Embryonic facial prominence (tissue), 1 donor: ENCODE data around the gene CTDNEP1.

Source experiments
- DNase-seq: peaks from one replicate; pipeline ENCODE4 v3.0.0-alpha.2; 2016; ENCODE audit errors: extremely low spot score

Gene CTDNEP1

DNA sequence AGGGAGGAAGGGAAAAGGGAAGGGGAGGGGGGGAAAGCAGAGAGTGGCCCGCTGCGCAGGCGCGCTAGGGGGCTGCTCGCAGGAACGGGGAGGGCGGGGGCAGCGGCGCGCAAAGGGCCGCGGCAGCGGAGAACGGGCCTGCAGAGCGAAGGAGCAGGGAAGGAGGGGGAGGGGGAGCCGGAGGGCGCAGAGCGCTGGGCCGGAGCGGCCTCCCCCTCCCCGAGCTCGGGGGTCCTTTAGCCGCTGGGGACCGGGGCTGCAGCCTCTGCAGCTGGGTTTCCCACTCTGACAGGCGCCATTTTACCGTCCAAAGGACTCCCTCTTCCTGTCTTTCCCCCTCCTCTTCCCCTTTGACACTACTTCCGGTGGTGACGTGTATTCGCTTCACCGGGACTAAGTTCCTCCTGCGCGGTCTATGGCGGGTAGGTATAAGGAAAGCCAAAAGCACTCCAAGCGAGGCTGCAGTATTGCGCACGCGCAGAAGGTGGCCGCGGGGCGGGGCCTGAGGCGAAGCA lies at the start of gene CTDNEP1:
Gene CTDNEP1 (minus strand): TSS at position 74 of the 515 bp plus-strand sequence. CDS start 438 bp downstream, outside the sequence.
- DNase-seq, result peak; percentile 99

DNA sequence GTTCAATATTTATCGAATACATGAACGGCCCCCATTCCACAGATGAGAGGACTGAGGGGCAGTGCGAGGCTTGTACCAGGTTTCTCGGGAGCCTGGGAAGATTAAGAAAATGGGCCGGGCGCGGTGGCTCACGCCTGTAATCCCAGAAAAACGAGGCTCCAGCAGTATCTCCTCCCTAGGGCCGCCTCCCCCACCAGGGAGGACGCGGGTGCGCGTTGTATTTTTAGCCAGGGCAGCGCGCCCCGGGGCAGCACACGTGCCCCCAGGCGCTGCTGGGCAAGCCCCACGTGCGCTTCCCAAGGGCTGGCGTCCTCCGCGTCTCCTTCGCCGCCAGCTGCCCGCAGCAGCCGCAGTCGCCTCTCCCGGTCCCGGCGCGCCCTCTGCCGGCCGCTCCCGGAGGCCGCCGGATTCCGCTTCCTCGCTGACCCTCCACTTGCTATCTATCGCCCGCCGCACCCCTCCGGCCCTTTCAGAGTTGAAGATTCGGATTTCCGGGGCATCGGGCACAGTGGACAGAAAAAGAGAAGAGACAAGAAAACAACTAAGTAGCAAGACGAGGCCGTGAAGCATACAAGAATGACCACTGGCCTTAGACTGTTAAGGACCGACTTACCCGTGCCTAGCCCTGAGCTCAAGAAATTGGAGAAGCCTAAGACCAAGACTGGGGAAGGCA lies 44.8 kb upstream of the CTDNEP1 start:
- peak; percentile 48 for DNase-seq

DNA sequence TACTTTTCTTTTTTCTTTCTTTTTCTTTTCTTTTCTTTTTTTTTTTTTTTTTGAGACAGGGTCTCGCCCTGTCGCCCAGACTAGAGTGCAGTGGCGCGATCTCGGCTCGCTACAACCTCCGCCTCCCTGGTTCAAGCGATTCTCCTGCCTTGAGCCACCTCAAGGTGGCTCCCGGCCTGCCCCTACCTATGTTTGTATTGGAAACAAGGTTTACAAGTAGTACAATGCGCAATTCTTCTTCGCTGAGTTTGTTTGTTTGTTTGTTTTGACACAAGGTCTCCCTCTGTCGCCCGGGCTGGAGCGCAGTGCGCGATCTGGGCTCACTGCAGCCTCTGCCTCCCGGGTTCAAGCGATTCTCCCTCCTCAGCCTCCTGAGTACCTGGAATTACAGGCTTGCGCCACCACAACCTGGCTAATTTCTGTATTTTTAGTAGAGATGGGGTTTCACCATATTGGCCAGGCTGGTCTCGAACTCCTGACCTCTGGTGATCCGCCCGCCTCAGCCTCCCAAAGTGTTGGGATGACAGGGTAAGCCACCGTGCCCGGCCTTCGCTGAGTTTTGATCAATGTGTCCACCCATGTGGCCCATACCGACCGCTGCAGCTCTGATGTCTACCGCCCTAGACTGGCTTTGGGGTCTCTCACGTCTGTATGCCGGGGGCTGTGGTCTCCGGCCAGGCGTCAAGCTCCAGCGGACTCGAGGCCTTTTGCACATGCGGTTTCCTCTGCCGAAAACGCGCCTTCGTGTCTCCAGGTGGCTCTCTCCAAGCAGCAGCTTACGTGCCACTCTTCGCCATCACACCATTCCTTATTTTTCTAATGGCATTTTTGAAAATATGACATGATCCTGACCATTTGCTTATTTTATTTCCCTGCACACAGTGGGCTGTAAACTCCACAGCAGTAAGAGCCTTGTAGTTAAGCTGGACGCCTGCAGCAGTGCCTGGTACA lies 44.0 kb upstream of the CTDNEP1 start:
- no peak for DNase-seq

DNA sequence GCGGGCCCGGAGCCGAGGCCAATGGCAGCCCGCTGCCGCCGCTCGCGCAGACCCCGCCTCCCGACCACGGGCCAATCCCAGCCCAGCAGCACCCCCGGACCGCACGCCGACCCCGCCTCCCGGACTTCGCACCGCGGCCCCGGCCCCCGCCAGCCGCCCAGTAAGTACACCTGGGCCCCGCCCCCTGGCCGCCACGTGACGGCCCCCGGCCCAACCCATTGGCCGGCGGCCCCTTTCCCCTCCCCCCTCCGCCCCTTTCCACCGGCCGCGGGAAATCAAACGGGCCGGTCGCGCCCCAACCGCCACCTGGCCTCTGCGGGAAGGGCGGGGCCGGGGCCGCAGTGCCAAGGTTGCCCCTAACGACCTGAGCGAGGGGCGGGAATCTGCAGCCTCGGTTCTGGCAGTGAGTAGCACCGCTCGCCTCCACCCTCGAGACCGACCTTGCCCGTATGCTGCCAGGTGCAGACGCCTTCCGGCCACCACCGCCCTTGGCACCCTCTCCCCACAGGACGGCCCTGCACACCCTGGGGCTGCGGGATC lies 43.1 kb upstream of the CTDNEP1 start, which contains the start of gene YBX2:
Gene YBX2 (minus strand): TSS at position 26 of the 540 bp plus-strand sequence. CDS start 139 bp downstream, outside the sequence.
- DNase-seq, result no peak

DNA sequence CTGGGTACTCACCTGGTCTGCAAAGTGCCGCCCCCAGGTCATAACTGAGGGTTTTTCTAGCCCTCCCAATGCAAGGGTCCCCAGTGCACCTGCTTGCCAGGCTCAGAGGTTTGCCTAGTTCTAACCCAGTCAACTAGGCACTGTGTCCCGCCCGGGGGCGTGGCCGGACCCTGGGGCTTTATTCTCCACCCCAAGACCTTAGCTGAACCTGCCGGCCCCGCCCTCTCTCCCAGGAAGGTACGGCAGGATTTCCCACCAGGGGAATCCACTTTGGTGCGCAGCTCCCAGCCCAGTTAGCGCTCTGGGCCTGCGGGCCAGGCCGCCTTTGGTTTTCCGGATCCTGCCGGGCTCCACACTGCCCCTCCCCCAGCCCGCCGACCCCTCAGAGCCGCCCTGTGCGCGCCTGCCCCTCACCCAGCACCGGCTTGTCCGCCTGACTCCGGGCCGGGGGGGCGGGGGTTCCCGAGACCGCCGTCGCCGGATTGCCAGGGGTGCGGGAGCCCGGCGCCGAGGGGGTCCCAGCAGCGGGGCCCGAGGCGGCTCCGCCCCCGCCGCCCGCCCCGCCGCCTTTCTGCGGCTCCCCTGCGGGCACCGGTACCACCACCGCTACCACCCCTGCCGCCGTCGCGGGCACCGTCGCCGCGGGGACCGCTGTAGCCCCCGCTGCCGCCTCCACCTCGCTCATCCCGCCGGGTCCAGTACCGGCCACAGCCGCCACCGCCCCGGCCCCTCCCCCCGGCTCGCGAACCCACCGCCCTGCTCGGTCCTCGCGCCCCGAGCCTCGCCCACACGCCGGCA lies 42.5 kb upstream of the CTDNEP1 start:
- DNase-seq, result no peak

DNA sequence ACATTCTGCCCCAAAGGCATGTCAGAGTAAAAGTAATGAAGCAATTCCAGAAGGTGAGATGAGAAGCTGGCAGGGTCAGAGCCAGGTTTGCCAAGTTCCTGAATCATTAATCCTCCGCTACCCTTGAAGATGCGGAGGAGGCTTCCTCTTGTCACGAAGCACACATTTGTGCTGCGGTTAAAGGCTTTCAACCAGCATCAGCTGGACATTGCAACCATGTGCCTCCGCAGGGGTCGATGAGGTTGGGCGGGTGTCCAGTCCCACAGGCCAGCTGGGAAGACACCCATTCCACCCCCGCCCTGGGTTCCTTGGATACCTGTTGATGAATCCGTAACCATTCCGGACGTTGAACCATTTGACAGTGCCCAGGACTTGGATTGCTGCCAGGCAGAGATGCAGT lies 41.6 kb upstream of the CTDNEP1 start:
- no peak for DNase-seq

DNA sequence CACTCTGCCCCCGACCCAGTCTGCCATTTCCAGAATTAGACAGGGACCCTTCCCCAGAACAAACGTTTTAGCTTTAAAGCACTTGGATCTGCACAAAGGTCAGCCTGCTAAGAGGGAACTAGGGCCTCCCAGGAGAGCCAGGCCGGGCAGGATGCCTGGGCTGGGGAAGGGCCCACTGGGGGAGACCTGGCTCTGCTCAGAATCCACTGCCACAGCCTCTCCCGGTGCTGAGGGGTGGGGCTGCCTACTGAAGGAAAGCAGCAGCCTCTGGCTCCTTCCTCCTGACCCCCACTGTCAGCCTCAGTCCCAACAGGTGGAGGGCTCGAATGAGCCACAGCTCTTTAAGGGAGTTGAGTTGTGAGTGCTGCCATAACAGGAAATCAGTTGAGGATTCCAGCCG lies 41.2 kb upstream of the CTDNEP1 start:
- no peak for DNase-seq

DNA sequence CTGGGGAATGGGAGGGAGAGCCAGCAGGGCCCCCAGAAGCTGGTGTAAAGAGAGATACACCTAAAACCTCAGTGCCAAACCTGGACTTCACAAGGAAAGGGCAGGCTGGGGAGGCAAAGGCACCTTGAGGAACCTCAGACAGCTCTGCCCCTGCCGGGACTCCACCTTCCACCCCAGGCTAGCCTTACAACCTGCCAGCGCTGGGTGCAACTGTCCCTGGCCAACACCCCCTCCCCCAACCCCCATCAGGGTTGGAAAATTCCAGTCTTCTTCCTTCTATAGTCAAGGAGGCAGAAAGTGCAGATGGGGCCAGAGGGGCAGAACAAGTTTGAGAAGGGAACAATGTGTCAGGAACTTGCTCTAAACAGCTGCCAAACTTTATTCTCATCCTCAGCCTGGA lies 40.7 kb upstream of the CTDNEP1 start:
- no peak for DNase-seq

DNA sequence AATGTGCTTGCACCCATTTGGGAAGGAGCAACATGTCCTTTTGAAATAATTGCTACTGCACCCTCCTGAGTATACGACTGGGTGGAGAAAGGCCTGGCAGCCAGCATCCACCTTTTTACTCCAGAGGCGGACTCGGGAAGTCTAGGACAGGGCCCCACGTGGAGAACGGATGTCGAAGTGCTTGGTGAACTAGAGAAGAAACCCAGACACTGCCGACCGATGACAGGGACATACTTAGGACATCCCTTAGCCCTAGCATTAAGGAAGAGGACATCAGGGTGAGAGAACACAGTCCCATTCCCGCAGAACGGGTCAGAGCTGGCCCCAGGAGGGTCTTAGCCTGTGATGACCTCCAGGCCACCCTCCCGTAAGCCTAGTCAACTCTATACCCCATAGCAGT lies 39.2 kb upstream of the CTDNEP1 start:
- DNase-seq, result no peak

DNA sequence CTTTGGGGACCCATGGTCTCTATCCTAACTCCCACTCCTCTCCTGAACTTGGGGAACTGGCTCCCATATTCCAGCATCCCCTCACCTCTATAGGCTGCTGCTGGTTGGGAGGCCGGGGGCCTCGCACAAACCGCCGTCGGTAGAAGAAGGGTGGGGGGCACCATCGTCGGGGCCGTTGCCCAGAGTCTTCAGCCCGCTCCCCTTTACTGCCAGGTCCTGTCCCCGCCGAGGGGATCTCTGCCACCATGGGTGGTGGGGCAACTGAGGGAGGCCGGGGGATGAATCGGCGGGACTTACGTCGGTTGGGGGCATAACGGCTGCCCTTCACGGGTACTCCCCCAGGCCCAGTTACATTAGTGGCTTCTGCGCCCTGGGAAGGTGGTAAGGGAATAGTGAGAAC lies 38.6 kb upstream of the CTDNEP1 start:
- DNase-seq, result no peak

DNA sequence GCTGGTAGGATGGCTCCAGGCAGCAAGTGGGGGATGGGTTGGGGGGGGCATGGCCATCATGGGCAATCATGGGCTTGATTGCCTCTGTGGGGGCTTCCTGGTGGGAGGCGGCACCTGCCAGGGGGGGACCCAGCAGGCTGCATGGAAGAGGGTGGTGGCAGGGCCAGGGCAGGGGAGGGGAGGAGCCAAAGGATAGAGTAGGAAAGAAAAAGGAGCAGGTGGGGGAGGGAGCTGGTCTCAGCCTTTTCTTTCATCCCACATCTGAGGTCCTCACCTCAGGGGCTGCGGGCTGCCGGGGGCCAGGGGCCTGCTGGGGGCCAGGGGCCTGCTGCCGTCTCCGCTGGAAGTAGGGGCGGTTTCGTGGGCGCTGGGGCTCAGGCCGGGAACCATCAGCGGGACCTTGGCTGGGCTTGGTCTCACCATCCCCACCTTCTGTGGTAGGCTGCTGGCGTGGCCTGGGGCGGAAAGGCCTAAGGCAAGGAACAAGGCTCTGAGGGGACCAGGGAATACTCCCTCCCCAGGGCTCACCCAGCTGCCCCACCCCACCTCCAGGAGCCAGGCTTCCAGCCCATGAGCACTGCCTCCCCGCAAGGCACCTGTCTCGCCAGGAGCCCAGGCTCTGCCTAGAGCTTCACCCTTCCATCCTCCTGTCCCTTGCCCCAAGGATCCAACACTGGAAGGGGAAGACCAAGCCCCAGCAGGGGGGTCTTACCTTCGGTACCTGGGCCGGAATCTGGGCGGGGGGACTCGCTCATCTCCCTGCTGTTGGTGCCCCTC lies 37.9 kb upstream of the CTDNEP1 start:
- DNase-seq, result no peak

DNA sequence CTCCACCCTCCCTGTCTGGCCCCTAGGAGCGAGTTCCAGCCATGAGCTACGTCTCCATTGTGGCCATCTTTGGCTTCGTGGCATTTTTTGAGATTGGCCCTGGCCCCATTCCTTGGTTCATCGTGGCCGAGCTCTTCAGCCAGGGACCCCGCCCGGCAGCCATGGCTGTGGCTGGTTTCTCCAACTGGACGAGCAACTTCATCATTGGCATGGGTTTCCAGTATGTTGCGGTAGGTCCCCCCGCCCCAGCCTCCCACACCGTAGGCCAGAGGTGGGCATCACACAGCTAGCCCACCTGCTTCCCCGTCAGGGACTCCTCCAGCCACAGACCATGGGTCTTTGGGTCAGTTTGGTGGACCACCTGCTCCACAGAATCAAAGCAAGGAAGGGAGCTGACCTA lies 34.1 kb upstream of the CTDNEP1 start:
- no peak for DNase-seq

DNA sequence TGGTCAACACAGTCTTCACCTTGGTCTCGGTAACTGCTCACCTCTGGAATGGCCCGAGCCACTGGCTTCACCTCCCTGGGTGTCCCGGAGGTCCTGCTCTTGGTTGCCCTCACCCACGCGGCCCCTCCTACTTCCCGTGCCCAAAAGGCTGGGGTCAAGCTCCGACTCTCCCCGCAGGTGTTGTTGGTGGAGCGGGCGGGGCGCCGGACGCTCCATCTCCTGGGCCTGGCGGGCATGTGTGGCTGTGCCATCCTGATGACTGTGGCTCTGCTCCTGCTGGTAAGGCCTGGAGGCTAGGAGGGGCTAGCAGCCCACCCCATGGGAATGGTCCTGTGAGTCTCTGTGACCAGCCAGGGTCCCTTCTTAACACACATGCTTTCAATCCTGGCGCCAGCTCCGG lies 33.4 kb upstream of the CTDNEP1 start:
- DNase-seq, result no peak

DNA sequence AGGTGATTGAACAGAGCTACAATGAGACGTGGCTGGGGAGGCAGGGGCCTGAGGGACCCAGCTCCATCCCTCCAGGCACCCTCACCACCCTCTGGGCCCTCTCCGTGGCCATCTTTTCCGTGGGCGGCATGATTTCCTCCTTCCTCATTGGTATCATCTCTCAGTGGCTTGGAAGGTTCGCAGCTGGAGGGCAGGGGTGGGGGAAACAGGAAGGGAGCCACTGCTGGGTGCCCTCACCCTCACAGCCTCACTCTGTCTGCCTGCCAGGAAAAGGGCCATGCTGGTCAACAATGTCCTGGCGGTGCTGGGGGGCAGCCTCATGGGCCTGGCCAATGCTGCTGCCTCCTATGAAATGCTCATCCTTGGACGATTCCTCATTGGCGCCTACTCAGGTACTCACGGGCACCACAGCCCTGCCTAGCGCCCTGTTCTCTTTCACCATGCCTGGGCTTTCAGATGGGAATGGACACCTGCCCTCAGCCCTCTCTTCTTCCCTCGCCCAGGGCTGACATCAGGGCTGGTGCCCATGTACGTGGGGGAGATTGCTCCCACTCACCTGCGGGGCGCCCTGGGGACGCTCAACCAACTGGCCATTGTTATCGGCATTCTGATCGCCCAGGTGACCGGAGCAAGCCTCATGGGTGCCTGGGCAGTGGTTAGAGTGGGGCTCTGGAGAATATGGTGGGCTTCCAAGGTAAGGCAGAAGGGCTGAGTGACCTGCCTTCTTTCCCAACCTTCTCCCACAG lies 32.1 kb upstream of the CTDNEP1 start:
- DNase-seq, result no peak

DNA sequence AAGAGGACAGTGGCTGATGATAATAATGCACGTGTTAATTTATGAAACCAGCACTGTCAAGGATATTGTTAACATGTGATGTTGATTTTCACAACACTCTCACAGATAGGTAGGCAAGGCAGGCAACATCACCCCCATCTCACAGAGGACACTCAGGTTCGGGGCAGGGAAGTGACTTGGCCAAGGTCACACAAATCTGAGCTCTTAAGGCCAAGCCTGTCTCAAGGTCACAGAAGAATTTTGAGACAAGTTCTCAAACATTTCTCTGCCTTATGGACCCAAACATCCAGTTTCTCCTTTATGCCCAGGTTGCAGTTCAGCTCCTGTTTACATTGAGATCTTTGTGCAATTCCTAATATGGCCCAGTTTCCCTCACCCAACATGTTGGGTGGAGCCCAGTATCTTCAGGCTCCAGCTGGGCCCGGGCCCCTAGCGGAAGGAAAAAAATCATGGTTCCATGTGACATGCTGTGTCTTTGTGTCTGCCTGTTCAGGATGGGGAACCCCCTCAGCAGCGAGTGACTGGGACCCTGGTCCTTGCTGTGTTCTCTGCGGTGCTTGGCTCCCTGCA lies 31.3 kb upstream of the CTDNEP1 start:
- no peak for DNase-seq

DNA sequence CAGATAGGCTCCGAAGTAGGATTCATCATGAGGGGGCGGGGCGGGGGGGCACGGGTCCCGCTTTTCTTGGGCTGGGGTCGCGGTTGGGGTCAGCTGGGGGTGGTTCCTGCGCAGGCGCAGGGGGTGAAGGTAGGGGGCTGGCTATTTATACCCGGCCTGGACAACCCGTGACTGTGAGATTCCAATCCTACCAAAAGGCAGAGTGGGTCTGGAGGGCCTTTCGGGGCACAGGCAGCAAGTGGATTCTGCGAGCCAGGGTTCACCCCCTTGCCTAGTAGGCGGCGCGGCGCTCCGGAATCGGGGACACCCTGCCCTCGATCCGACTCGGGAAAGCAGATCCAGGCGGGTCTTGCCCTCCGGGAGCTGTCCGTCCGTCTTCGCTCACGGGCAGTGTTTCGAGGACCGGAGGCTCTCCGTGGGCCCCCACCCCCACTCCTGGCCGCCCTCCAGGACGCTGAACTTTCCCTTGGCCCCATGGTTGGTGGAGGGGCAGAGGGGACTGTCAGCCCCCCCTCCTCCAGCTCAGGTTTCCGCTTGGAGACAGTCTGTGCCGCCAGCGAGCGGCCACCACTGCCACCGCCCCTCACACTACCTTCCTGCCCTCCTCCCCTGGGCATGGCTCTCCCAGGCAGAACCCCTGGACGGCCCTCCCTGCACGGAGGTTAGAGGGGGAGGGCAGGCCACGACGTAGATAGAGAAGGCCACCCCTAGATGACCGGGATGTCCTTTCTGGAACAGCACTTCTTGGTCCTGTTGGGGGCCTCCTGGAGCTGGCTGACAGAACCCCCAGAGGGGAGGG lies 30.6 kb upstream of the CTDNEP1 start:
- DNase-seq, result no peak

DNA sequence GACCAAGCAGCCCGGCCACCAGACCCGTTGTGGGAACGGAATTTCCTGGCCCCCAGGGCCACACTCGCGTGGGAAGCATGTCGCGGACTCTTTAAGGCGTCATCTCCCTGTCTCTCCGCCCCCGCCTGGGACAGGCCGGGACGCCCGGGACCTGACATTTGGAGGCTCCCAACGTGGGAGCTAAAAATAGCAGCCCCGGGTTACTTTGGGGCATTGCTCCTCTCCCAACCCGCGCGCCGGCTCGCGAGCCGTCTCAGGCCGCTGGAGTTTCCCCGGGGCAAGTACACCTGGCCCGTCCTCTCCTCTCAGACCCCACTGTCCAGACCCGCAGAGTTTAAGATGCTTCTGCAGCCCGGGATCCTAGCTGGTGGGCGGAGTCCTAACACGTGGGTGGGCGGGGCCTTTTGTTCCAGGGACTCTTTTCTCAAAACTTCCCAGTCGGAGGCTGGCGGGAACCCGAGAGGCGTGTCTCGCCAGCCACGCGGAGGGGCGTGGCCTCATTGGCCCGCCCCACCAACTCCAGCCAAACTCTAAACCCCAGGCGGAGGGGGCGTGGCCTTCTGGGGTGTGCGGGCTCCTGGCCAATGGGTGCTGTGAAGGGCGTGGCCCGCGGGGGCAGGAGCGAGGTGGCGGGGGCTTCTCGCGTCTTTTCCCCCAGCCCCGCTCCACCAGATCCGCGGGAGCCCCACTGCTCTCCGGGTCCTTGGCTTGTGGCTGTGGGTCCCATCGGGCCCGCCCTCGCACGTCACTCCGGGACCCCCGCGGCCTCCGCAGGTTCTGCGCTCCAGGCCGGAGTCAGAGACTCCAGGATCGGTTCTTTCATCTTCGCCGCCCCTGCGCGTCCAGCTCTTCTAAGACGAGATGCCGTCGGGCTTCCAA lies 29.8 kb upstream of the CTDNEP1 start, which contains the start of gene SLC2A4:
Gene SLC2A4 (plus strand): TSS at position 645 of the 879 bp plus-strand sequence. CDS start 217 bp downstream, at position 862.
- DNase-seq, result peak; percentile 85
